ENCODE data around the gene TMX3. TPM values are rescaled to one million over a fixed set of nuclear protein-coding genes. Genes with fewer than 3 reads are reported as not detected.

The TMX3 gene
- polyA plus RNA-seq, 1 donor from 2014 or later = 158 TPM

- Histone ChIP-seq H3K9me2 (ENCODE audit: insufficient read depth, low read length) (no peaks in the 10 kb centered on the region), H2AFZ (ENCODE audit: low read depth, low read length) (no peak overlapping the region), H3K4me3 (ENCODE audit: low read length) (peak overlapping the region; percentile 27), H3K9me3 (ENCODE audit: low read length) (no peaks in the 10 kb centered on the region), H3K9ac (ENCODE audit: low read length) (no peak overlapping the region), H3F3A (ENCODE audit: insufficient read depth, low read length, poor library complexity, severe bottlenecking) (no peaks in the 10 kb centered on the region), H3K36me3 (ENCODE audit: insufficient read depth, low read length) (no peaks in the 10 kb centered on the region), H4K20me1 (ENCODE audit: insufficient read depth) (no peaks in the 10 kb centered on the region), H3K27me3 (ENCODE audit: insufficient read depth, low read depth, low read length) (no peaks in the 10 kb centered on the region), H3K4me2 (ENCODE audit: low read length) (no peak overlapping the region), H3K79me2 (replicated peaks; ENCODE audit: insufficient read depth, low read length) (no peaks in the 10 kb centered on the region), H3K27ac (ENCODE audit: low read length) (peak overlapping the region; percentile 33)
- TF ChIP-seq SMC3 (conservative IDR thresholded peaks at IDR 0.05; ENCODE audit: poor library complexity) (peak; percentile 65), REST (IDR thresholded peaks at IDR 0.05; ENCODE audit: borderline replicate concordance) (no peak), EZH2 (IDR thresholded peaks at IDR 0.05; ENCODE audit: borderline replicate concordance, insufficient read depth, low read length, poor library complexity, severe bottlenecking) (no peak), RAD21 (conservative IDR thresholded peaks at IDR 0.05) (peak; percentile 58), POLR2AphosphoS5 (IDR thresholded peaks at IDR 0.05) (no peak), CTCF (IDR thresholded peaks at IDR 0.05; ENCODE audit: poor library complexity, severe bottlenecking) (peak; percentile 60)
Observed at GRCh38 chr18:68733707-68734106, 18.8 kb upstream of the TMX3 start.

GRCh38 chr18:68728081-68728700, 13.3 kb upstream of the TMX3 start:
- no peaks in the 10 kb centered on the region for H3K9me2 ChIP-seq (ENCODE audit: insufficient read depth, low read length)
- no peak overlapping the region for H3K9ac ChIP-seq (ENCODE audit: low read length)
- no peak overlapping the region for H3K27ac ChIP-seq (ENCODE audit: low read length)
- H3K36me3 ChIP-seq (ENCODE audit: insufficient read depth, low read length) = no peaks in the 10 kb centered on the region
- H3K9me3 ChIP-seq (ENCODE audit: low read length) = no peaks in the 10 kb centered on the region
- no peaks in the 10 kb centered on the region for H4K20me1 ChIP-seq (ENCODE audit: insufficient read depth)
- no peak overlapping the region for H3K4me2 ChIP-seq (ENCODE audit: low read length)
- TF ChIP-seq SMC3 (conservative IDR thresholded peaks at IDR 0.05; ENCODE audit: poor library complexity) (no peak), RAD21 (conservative IDR thresholded peaks at IDR 0.05) (no peak), REST (IDR thresholded peaks at IDR 0.05; ENCODE audit: borderline replicate concordance) (no peak), MXI1 (conservative IDR thresholded peaks at IDR 0.05; ENCODE audit: poor library complexity, severe bottlenecking) (no peak), POLR2AphosphoS5 (IDR thresholded peaks at IDR 0.05) (no peak), EZH2 (IDR thresholded peaks at IDR 0.05; ENCODE audit: borderline replicate concordance, insufficient read depth, low read length, poor library complexity, severe bottlenecking) (no peak), TAF1 (IDR thresholded peaks at IDR 0.05; ENCODE audit: low read depth) (no peak), EP300 (conservative IDR thresholded peaks at IDR 0.05; ENCODE audit: poor library complexity, severe bottlenecking) (no peak), CTCF (IDR thresholded peaks at IDR 0.05; ENCODE audit: poor library complexity, severe bottlenecking) (no peak)
- H3K27me3 ChIP-seq (ENCODE audit: insufficient read depth, low read depth, low read length) = no peaks in the 10 kb centered on the region
- no peak overlapping the region for H3K4me3 ChIP-seq (ENCODE audit: low read length)
- H3F3A ChIP-seq (ENCODE audit: insufficient read depth, low read length, poor library complexity, severe bottlenecking) = no peaks in the 10 kb centered on the region
- H3K79me2 ChIP-seq (replicated peaks; ENCODE audit: insufficient read depth, low read length) = no peaks in the 10 kb centered on the region
- no peak overlapping the region for H2AFZ ChIP-seq (ENCODE audit: low read depth, low read length)
